ENCODE results near the gene IGFL1.
"Not testable (repeated sequence)": the region's sequence is repeated elsewhere in the genome, so short reads cannot be mapped to it uniquely, and the experiment has no call there.

IGFL1 gene

DNA sequence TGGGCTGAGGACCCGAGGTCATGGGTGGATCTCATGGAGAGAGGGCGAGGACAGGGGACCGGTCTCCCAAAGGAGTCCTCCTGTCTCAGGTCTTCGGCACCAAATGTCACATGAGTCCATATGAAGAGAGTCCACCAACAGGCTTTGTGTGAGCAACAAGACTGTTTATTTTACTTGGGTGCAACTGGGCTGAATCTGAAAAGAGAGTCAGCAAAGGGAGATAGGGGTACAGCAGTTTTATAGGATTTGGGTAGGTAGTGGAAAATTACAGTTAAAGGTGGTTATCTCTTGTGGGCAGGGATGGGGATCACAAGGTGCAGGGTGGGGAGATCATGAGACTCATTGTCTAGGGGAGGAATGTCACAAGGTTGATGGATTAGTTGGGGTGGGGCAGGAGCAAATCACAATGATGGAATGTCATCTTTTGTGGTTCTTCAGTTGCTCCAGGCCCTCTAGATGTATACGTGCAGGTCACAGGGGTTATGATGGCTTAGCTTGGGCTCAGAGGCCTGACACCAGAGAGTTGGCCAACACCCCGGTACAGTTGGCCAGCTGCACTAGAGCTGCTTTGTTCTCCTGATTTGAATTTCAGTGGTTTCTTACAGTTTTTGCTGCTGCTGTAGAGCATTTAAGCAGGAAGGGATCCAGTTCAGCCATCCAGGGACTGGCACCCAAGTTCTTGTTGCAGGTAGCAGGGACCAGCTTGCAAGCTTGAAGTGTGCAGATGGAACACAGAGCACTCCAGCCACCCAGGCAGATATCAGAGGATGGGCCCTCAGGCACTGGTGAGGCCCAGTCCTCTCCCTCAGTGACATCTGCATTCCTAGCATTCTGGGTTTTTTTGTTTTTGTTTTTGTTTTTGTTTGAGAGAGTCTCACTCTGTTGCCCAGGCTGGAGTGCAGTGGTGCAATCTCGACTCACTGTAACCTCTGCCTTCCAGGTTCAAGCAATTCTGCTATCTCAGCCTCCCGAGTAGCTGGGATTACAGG lies 26.4 kb upstream of the IGFL1 start:
- no peak for DNase-seq

DNA sequence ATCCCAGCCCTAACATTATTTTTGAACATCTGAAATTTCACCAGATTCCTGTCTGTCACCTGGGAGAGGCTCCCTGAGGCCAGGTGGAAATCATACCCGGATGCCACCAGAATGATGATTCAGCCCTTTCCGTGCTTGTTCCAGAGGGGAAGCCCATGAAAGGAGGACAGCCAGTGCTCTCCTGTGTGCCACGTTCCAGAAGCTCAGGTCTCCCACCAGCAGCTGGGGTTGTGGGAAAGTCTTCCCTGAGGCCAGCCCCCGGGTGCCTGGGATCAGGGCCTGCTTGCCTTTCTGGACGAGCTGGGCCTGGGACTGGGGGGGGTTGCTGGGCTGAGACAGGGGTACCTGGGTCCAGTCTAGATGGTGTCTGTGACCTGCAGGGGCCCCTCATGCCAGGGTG lies 25.5 kb upstream of the IGFL1 start:
- no peak for DNase-seq

DNA sequence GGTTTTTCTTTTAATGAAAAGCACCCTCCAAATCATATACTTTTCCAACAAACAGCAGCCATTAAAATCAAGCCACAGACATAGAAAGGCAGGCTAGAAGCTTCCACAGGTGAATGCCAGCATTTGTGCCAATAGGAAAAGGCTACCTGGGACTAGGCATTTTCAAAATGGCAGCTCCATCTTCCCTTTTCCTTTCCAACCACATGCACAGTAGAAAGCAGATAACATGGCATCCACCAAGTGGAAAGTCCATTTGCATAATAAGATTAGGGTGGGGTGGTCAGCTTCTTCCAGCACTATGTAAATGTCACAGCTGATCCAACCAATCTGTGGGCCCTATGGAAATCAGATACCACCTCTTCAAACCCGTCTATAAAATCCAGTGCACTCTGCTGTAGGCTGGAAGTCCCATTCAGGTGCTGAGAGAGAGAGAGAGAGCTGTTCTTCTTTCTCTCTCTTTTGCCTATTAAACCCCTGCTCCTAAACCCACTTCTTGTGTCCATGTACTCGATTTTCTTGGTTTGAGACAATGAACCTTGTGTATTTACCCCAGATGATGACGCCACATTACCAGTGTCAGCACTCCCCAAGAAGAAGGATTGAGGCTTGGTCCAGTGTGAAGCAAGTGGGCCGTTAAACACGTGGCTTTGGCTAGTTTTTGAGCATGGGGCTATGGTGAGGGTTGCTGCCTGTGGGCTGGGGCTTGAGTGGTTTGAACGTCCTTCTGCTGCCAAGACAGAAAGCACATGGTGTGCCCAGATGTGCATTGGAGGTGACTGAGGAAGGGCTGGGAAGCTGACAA lies 24.2 kb upstream of the IGFL1 start:
- no peak for DNase-seq

DNA sequence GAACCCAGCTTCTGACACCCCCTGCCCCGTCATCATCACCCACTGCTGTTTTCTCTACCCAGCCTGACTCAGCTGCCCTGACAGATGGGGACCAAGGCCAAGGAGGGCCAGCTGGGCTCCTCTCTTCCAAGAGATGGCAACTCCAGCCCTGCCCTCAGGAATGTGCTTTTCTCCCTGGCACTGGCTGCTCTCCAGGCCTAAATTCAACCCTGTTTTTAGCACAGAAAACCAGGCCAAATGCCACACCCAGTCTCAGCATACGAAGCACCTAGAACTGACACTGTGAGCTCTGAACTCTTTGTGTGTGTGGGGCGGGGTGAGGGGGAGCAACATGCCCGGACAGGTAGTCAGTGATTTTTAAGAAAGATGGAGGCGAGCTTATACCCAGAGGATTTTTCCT lies 23.4 kb upstream of the IGFL1 start:
- no peak for DNase-seq

DNA sequence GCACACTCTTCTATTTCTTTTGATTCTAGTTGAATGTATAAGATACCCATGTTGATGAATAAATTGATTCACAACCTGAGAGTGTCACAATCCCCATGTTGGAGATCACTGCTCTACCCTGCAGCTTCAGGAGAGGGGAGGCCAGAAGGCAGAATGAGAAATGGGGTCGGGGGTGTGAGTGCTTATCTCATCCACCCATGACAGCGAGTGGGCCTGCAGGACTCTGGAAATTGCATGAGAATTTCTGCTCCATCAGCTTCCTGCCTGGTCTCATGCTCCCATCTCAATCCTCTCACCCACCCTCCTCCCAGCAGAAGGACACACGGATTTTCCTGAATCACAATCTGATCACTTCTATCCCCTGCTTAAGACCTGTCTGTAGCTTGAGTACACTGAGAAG lies 22.9 kb upstream of the IGFL1 start:
- no peak for DNase-seq

DNA sequence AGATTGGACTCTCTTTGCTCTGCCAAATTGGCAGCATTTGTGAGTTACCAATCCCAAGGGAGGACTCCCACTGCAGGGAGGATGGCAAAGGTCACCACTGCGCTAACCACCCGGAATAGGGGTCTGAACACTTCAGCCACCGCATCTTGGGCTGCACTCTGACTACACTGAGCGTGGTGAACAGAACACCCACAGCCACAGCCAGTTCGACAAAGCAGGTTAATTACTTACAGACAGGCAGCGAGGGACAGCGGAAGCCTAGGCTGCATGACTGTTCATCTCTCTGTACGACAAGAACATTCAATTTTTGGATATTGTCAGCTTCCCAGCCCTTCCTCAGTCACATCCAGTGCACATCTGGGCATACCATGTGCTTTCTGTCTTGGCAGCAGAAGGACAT lies 21.7 kb upstream of the IGFL1 start:
- not testable (repeated sequence) for DNase-seq

DNA sequence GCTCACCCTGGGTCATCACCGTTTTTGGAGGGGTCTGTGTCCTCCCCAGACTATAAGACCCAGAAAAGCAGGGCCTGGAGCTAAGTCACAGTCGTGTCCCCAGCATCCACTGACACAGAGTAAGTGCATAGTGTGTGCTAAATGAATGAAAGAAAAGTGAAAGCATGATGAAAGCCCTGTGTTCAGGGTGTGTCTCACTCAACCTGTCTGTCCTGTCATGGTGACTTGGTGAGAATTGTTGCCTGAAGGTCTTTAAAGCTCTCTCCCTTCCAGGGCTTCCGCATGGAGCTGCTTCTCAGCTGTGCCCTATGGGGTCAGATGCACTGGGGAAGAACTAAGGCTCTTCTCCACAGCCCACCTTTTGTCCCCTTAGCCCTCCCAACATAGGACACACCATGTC lies 20.5 kb upstream of the IGFL1 start:
- DNase-seq = no peak

DNA sequence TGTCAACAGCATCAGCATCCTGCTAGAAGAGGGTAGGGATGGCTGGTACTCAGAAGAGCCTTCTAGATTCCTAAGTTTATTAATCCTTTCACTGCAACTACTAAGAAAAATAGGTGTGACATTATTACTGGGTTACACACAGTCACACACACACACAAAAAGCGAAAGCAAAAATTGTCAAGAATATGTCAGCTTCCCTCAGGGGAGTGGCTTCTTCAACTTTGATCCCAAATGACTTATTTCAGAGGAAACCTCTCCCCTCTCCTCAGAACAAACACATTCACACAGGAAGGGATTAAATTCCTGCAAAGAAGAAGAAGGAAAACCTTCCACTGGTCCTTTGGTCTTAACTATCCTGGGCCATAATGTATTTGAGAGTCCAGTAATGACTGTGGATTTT lies 20.1 kb upstream of the IGFL1 start:
- DNase-seq = no peak

DNA sequence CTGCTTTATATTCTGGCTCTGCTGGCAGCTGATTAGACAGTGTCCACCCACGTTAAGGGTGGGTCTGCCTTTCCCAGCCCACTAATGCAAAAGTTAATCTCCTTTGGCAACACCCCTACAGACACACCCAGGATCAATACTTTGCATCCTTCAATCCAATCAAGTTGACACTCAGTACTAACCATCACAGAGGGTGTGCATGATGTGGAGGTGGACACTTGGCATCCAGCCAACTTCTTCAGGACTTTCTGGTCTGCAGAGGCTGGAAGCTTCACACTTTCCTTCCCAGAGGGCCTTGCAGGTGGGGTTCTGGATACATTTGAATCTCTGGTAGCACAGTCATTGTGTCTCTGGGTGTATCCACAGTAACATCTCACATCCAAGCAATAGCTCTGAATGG lies 18.9 kb upstream of the IGFL1 start:
- DNase-seq = no peak

DNA sequence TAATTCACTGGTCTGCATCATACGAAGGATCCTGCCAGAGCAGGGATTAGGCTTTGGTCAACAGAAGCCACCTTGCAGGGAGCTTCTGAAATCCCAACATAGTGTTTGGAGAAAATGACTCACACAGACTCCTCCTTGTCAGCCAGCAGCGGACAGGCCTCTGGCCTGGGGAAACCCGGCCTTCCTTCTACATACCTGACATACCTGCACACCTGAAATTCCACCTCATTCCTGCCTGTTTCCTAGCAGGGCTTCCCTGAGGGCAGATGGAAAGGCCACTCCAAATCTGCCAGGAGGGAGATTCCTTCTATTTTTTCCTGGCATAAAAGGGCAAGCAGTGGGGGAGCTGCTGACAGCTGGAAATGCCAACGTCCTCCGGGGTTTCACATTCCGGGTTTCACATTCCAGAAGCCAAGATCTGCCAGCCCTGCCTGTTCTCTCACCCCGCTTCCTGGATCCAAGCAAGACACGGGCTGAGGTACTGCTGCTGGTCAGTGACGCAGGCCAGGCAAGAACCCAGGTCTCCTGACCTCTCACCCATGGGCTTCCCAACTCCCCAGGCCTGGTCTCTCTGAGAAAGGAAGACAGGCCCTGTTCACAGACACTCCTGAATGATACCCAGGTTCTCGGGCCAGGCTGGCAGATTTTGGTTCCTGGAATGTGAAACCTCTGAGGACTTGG lies 18.2 kb upstream of the IGFL1 start:
- no peak for DNase-seq

DNA sequence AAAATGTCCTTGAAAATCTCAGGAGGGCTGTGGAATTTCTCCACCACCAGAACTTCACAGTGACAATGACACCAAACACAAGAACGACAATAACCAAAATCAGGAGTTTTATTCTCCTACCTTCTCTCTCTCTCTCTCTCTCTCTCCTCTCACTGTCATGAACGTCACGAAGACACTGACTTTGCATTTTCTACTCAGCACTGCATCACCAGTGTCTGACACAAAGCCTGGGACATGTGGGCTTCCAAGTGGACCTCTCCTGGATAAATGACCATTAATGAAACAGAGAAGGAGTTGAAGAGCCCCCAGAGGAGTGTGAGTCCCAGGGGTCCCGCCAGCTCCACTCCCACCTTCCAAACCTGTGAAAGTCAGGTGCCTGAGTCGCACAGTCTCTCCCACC lies 16.9 kb upstream of the IGFL1 start:
- not testable (repeated sequence) for DNase-seq

DNA sequence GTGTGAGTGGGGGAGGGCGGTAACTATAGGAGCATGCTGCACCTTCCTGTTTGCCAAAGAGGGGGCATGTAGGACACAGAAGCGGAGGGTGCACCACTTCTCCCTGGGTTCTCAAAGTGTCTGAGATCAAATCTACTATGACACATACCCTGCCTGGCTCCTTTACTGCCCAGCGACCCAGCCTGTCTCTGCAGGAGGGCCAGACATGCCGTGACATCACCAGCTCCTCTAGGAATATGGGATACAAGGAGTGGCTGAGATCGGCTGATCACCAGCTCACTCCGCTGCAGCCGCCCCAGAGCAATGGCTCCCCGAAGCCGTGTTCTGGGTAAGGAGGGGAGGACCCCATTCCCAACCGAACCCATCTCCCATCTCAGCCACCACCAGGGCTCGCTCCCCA lies 16.4 kb upstream of the IGFL1 start:
- no peak for DNase-seq

DNA sequence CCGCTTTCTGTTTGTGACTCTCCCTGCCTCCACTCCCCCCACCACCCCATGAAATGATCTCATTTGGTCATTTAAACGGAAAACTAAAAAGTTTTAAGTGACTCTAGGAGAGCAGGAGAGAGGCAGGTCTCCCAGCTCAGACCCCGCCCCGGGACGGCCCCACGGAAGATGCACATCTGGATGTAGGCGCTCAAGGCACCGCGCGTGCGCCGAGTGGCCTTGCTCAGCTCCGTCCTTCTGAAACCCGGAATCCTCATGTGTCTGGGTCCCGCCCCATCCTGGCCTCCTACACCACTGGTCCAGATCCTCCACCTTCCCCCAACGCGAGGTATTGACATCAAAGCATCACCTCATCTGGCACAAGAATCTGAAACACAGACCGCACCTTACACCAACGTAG lies 15.7 kb upstream of the IGFL1 start:
- DNase-seq = no peak

DNA sequence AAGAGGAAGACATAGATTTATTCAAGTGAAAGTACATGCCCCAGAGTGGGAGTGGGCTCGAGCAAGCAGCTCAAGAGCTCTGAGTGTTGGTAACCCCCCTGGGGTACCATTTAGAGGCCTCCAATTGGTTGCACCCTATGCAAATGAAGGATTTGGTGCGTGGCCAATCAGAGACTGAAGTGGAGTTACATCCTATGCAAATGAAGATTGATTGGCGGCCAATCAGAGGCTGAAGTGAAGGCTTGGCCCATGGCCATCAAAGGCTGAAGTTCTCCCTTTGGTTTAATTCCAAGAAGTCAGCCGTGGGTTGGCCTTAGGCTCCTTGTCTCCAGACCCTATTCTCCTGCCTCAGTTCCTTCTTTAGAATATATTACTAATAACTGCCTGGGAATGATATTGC lies 12.9 kb upstream of the IGFL1 start:
- DNase-seq = no peak

DNA sequence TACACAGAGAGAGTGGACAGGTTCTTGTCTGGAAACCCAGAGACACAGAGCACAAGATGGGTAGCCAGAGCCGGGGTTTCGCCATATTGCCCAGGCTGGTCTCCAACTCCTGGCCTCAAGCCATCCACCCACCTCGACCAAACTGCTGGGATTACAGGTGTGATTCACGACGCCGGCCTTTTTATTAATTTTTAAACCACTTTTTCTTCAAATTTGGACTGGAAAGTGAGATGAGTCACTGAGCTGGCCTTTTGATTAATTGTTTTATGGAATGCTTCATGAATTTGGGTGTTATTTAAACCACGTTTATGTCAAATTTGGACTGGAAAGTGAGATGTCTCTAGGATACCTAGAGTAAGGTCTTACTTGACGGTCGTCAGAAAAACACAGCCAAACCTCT lies 12.1 kb upstream of the IGFL1 start:
- no peak for DNase-seq

DNA sequence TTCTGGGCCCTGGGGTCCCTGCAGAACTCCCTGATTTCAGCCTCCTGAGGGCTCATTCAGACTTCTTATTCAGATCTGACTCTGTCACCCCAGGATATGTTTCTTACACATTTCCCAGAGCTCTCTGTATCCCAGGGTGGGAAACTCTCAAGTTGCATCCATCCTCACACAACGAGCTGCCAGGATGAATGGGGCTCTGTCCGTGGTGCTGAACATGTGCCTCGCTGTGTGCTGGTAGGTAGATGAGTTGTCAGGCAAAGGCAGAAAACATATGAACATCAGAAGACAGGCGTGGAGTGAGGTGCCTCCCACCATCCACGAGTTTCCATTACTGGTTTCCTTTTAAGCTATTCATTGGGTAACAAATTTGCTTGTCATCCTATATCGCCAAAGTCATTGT lies 11.4 kb upstream of the IGFL1 start:
- no peak for DNase-seq

DNA sequence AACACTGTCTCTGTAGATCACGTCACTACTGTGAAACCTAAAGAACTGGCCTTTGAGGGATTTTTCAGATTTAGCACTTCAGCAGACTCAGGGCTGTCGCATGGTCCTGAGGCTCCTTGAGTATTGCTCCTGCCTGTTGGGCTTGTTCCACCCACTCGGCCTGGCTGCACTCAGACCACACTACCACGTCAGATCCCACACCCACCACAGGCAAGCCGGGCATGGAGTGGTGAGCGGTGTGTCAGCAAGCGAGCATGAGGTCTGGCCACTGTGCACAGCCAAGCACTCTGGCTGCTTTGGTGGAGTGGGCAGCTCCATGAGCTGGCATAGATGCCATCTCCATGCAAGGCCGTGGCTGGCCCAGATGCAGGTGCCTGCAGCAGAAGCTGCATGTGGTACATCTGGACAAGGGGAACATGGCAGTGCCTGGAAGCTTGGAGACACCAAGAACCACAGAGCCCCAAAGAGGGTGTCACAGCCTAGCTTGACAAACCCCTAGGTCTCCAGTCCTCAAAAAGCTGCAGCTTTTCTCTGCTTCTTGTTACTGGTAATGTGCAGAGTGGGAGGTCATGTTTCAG lies 9.4 kb upstream of the IGFL1 start:
- no peak for DNase-seq

DNA sequence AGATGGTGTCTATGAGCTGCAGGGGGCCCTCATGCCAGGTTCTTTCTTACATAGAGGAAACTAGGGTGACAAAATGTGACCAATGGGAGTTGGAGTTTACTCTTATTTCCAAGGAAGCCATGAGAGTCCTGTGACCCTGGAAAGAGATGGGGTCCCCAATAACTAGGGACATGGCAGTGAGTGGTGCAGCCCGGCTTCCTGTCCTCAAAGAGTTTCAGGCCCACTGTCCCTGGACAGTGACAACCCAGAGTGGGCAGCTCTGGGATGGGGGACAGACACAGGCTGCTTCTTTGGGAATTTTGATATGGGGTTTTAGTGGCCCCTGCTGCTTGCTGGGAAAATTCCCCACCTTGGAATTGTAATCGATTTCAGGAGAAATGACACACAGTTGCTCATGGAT lies 8.4 kb upstream of the IGFL1 start:
- no peak for DNase-seq

DNA sequence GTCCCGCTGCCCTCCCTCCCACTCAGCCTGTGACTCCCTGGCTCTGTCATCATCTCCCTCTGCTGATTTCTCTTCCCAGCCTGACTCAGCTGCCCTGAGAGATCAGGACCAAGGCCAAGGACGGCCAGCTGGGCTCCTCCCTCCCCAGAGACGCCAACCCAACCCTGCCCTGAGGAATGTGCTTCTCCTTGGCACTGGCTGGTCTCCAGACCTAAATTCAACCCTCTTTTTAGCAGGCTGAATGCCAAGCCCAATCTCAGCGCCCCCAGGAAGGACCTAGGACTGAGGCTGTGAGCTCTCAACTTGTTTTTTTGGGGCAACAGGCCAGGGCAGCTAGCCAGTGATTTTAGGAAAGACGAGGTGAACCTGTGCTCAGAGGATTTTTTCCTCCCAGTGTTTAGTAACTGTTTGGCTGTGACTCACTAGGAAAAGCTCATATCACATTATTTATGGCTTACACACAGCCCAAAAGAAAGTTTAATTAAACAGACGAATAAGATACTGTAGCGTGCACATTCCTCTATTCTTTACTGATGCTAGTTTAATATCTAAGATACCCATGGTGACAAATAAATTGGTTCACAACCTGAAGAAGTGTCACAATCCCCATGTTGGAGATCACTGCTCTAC lies 7.4 kb upstream of the IGFL1 start:
- no peak for DNase-seq

DNA sequence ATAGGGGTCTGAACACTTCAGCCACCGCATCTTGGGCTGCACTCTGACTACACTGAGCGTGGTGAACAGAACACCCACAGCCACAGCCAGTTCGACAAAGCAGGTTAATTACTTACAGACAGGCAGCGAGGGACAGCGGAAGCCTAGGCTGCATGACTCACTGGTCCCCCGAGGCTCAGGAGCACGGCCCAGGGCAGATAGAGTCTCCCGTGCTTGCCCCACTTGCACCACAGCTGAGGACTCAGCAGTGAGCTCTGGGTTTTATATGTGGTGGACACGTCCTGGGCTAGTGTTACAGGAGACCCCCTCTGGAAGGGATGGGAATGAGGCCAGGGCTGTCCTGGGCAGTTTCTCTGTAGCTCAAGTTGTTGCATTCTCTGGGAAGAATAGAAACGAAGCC lies 5.8 kb upstream of the IGFL1 start:
- not testable (repeated sequence) for DNase-seq

DNA sequence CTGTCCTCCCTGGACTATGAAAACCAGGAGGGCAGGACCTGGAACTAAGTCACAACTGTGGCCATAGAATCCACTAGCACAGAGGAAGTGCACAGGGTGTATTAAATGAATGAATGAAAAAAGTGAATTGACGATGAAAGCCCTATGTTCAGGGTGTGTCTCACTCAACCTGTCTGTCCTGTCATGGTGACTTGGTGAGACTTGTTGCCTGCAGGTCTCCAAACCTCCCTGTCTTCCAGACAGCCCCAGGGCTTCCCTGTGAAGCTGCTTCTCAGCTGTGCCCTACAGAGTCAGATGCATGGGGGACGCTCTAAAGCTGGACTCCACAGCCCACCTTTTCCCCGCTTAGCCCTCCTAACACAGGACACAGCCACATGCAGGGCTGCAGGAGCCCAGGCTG lies 4.8 kb upstream of the IGFL1 start:
- no peak for DNase-seq

DNA sequence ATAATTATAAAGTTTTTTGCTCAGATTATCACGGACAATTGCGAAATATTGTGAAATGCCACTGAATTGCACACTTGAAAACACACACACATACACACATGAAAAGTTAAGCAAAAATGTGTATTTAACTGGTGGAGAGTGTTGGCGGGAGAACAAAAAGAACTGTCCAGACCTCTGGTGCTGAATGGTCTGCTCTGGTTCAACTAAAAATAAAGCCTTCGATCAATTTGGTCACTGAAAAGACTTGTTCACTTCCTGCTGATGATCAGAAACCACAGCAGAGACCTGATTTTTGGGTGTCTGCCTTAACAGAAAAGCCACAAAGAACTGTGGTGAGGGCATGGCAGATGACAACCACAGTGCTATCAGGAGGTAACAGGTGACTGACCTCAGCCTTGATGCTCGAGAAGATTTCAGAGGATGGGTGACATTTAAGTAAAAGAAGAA lies 4.0 kb upstream of the IGFL1 start:
- DNase-seq = peak; percentile 1

Measured in CD4-positive, alpha-beta T cell treated with Interleukin-21 for 1 hour (primary cell).